Stimulated activated CD4-positive, alpha-beta T cell treated with anti-CD3 and anti-CD28 coated beads, Interleukin-1b, Interleukin-23, amount 100 ng/mL, for 1 hour (primary cell): ENCODE data around the gene ALPL.

Experiments used
- DNase-seq, 2 donors: peaks; one replicate each; pipeline ENCODE4 v3.0.0-alpha.2; 2020; ENCODE audit warnings: low read depth in 2 of 2

Gene ALPL

DNA sequence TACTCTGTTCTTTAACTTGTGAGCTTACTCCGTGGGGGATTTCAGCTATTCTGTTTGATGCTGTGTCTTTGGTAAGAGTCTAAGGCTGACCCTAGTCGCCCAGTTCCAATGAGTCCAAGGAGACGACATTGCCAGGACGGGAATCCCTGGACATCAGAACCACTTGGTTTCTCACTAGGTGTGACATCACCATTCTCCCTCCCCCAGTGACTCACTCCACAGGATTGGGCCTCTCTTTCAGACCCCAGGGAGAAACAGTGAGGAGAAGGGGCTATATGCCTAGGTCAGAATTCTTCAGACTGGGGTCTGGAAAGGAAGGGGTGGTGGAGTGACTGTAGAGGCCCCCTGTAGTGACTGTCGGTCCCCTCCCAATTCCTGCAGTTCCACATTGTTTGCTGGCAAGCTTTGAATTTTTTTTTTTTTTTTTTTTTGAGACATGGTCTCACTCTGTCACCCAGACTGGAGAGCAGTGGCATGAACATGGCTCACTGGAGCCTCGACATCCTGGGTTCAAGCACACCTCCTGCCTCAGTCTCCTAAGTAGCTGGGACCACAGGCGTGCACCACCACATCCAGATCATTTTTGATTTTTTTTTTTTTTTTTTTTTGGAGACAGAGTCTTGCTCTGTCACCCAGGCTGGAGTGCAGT is 21.3 kb downstream of the ALPL start:
- no peak for DNase-seq

DNA sequence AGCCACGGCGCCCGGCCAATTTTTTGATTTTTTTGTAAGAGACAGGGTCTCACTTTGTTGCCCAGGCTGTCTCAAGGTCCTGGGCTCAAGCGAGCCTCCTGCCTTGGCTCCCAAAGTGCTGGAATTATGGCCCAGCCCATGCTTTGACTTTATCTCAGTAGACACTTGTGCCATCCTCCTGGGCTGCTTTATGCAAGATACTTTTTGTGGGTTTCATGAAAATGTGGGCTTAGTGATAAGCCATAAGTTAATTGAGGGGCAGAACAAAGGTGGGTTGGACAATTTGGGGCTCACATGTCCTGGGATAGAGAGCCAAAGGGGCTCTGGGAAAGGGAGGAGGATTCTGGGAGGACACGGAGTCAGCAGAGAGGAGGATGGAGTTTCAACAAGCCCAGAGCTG is 22.0 kb downstream of the ALPL start:
- no peak for DNase-seq

DNA sequence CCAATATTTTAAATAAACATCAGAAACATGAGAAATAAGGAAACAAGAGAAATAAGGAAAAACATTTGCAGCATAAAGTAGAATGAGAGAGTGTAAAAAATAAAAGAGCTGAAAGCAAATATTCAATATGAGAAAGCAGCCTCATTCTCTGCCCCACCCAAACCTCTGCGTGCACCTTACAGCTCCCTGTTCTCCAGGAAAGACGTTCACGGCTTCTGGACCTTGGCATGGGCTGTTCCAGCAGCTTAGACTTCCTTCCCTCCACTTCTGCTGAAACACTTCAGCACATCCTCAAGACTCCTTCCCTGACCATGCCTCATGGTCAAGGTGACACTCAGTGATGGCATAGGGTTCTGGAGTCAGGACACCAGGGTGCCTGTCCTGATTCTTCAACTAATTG is 23.3 kb downstream of the ALPL start:
- DNase-seq = no peak

DNA sequence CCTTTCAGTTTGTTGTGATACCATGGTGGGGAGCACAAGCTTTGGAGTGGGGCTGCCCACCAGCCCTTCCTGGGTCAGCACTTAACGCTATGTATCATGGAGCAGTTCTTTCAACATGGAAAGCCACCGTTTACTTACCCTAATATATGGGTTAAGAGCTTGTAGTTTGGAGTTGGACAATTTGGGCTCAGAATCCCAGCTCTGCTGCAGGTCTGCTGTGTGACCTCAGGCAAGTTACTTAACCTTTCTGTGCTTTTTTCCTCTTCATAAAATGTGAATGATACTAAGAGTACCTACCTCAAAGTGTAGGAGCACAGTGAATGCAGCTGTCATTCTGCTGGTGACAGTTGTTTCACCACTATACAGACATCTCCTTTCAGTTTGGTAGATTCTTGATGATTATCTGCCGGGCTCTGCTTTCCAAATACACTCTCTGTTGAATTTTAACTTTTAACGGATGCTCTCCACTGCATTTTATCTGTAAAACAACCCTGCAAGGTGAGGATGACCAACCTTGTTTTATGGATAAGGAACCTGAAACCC is 23.8 kb downstream of the ALPL start:
- DNase-seq = no peak

DNA sequence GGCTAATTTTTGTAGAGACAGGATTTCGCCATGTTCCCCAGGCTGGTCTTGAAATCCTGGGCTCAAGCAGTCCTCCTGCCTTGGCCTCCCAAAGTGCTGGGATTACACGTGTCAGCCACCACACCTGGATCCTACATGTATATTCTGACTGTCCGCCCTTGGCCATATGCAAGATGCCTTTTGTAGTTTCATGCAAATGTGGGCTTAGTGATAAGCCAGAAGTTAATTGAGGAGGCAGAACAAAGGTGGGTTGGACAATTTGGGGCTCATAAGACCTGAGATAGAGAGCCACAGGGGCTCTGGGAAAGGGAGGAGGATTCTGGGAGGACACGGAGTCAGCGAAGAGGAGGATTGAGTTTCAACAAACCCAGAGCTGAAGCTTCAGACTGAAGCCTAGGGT is 24.9 kb downstream of the ALPL start:
- DNase-seq = no peak

DNA sequence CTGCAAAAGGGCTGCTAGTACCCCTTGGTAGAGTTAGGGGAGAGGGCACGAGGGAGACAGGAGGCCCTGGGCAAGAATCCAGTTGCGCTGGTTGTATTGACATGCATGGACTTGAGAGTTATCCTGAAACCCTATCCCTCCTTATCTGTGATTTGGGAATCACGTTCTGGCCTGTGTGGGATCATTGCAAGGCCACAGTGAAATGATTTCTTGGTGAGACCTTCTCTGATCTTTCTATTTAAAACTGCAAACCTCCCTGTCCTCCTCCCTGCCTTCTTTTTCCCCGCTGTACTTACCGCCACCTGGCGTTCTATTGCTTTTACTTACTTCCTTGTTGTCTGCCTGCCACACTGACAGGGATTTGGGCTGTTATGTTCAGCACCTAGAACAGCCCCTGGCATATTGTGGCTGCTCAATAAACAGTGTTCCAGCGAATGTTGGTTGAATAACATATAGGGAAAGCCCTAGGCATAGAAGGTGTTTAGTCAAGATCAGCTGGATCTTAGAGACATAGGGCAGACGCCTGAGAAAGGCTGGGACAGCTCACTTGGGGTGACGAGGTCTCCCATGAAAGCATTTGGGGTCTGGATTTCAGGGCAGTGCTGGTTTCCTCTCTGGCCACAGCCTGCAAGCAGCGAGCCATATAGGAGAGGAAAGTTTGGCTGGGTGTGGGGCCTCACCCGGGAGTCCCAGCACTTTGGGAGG is 25.6 kb downstream of the ALPL start:
- no peak for DNase-seq

DNA sequence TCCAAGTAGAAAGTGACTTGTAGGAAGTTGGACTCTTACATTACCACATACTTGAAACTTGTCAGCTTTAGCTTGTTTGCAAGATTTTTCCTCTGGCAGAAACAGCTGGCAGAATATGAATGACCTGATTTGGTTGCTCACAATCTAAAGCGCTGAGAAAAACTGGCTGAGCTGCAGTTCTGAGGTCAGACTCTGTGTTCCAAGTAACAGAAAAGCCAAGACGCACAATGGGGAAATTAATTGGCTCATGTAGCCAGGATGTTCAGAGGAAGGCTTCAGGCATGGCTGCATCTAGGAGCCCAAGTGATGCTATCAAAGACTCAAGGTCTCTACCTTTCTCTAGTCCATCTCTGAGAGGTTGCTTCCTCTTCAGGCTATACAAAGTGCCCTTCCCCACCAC is 27.0 kb downstream of the ALPL start:
- DNase-seq = no peak

DNA sequence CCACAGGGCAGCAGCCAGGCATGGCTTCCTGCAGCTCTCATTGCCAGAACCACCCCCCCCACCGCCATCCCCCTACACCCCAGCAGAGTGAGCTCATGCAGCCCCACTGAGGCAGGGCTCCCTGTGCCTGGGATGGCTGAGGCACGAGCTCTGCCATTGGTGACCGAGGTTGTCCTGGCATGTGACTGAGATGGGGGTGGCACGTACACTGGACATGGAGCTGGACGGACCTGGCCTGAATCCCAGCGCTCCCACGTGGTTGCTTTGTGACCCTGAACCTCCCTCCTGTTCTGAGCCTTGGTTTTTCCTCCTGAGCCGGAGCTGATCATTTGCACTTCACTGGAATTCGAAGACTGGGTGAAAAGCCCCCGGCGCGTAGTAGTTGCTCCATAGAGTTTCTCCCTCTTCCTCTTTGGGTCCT is 28.3 kb downstream of the ALPL start:
- DNase-seq = no peak

DNA sequence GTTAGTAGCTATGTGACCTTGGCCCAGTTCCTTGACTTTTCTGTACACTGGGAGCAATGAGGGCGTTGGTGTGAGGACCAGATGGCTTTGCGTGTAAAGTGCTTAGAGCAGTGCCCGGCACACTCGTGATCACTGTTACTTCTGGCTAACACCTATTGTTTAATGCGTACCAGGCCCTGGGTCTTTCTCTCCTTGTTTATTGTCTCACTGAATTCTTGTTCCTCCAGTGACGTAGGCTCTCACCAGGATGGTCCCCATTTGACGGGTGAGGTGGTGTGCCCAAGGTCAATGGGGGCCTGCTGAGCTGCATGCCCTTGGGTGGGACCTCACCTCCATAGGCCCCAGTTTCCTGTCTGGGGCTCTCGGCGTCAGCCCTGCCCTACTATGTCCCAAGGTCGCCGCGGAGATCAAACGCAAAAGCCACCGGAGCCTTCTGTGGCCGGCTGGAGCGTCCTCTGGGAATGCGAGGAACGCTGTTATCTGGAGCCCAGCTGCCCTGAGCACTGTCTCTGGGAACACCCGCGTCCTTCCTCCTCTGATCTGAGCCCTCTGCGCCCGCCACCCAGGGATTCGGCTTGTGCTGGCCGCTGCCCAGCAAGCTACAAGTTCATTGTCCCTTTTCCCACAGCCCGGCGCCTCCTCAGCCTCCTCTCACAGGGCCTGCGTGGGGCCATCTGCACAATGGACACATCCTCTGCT is 28.9 kb downstream of the ALPL start:
- no peak for DNase-seq

DNA sequence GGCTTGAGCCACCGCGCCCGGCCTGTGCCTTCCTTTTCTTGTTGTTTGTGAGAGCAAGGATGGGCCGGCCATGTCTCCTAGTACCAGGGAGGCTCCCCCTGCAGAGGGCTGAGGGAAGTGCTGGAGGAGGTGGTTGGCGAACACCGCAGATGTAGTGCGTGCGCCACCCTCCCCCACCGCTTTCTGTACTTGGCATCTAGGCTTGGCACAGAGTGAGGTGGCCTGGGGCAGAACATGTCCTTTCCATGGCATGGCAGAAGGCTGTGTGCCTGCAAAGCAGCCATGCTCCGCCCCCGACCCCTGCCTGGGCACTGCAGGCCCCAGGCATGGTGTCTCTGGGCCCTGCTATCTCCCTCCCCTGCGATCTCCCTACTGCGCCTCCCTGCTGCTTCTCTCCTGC is 30.7 kb downstream of the ALPL start:
- DNase-seq = no peak

DNA sequence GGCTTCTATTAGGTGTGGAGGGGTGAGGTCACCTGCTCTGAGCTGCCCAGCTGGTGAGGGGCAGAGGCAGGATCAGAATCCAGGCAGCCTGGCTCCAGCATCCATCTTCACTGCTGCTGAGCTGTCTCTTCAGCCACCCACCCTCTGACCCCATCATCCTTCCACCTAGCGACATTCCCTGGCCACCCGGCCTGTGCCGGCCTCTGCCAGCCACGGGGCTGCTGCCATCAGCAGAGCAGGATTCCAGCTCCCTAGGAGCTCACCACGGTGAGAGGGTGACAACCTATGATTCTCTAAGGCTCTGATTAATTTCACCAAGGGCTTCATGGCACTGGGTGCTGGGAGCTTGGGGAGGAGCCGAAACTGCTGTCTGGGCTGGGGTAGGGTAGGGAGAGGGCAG is 32.1 kb downstream of the ALPL start:
- DNase-seq = no peak

DNA sequence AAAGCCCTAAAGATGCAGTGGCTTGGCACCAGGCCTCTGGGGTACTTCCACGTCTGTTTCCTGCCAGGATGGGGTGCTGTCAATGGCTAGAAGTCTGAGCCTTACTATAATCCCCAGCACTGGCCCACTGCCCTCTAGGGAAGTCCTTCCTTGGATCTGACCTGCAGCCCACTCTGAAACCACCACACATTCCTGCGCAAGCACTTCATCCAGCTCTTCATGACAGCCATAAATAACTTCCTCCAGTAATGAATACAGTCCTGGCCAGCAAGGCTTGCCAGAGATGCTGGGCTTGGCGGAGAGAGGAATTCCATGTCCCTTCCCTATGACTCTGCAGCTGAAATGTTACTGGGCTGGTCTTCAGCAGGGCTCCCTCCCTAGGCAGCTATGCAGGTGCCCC is 32.6 kb downstream of the ALPL start:
- no peak for DNase-seq

DNA sequence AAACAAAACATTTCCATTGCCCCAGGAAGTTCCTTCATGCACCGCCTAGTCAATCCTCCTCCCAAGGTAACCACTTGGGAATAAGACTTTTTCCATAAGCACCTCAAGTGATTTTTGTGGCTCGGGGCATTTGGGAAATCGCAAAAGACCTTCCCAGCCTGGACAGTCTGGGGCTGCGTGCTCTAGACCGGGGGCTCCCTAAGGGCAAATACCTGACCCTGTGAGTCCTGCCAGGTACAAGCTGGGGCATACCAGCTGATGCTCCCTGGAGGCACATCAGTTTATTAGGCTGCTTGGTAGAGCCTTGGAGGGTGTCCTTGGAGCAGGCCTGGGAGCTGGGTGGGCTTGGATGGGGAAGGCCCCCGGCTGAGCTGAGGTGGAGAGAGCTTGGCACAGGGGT is 34.4 kb downstream of the ALPL start:
- no peak for DNase-seq

DNA sequence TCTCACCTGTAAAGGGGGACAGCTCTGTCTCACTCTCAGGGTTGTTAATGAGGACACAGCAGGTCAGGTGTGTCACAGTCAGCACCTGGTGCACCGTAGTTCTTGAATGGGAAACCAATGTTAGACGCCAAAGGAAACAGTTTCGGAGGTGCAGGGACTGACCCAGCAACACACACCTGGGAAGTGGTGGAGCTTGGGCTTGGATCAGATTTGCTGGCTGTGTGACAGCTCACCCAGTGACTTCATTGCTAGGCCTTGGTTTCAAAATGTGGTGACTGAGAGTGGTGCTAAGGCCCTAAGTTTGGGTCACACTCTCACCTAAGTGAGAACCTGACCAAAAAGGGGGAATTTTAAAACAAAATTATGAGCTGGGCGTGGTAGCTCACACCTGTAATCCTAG is 34.9 kb downstream of the ALPL start:
- no peak for DNase-seq

DNA sequence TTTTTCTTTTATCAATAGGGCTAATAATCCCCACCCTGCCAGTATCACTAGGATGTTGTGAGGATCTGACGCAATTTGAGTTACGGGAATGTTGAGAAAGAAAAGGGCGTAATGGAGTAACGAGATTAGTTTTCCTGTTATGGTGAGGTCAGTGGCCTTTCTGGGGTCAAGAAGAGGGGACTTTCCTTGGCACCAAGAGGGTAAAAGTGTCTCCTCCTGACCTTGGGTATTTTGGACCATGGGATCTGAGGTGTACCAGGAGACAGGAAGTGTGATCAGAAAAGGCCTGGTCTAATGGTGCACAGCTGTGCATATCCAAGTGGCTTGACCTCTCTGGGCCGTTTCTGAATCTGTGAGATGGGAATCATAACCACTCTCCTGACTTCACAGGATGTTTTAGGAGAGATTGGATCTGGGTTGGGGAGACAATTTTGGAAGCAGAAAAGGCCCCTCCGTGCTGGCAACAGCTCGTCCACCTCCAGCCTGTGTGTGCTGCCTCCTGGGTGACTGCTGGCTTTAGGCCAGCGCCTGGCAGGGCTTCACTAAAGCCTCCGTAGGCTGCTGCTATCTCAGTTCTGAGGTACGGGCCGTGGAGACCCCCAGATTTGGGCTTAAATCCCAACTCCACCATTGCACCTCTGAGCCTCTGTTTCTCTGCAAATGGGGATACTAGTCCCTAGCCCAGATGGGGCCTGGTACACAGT is 37.1 kb downstream of the ALPL start:
- no peak for DNase-seq

DNA sequence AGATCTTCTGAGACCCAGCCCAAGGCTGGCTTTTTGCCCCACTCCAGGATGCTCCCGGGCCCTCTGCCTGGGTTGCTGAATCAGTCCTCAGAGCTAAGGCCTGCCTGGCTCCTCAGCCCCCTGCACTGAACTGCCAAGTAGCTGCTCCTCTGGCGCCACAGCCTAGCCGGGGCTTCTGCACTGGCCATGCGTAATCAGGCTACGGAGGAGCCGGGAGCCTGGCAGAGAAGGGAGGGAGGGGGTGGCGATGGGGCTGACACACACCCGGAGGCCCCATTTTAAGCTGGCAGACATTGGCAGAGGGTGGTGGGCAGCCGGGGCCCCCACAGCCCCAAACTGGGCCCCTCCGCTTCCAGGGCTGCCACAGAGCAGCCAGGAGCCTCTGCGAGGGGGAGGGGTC is 38.7 kb downstream of the ALPL start:
- no peak for DNase-seq

DNA sequence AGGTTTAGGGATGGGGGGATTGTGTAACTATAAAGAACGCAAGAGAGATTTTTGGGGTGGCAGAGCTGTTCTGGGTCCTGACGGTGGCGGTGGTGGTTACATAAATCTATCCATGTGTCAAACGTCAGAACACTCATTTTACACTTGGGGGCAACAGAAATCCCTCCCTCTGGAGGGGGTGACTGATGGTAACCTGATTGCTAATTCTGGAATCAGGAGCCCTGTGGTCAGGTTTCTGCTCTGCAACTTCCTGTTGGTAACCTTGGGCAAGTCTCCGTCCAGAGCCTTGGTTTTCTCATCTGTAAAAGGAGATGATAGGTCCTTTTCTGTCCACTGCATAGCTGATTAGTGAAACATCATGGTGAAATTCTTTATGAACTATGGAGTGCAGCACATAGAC is 40.9 kb downstream of the ALPL start:
- DNase-seq = no peak

DNA sequence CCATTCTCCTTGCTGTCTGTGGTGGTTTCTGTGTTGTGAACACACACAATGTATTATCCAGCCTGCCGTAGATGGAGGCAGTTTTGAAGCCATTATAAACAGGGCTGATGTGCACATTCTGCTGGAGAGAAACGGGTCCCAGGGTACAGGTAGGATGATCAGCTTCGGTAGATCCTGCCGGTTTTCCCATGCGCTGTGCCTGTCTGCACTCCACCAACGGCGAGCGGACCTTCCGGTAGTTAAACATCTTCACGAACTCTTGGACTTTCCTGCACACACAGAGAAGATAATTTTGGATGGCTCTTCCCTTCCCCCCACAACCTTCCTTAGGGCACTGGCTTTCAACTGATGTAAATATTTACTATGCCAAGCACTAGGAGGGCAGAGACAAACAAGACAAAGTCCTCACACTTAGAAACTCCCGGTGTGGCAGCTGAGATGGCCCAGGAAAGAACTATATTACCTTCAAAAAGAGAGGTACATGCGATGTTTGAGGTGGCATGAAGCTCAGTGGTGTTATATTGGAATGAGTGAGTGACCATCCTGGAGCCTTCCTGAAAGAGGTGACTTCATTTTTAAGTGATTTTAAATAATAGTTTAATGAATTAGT is 41.7 kb downstream of the ALPL start:
- no peak for DNase-seq

DNA sequence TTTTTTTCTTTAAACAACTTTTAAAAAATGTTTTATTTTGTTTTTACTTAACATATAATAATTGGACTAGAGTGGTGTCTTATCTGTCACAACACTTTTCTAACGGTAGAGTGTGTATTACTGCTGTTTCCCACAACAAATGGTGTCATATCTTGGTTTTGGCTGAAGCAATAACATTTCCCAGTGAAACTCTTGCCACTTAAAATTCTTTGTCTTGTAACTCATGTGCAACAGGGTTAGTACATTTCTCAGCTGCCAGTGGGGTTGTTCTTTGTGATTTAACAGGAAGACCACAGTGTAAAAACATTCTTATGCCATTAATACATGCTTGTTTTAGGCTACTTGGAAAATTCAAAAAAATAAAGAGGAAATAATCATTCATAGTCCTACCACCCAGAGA is 43.5 kb downstream of the ALPL start:
- no peak for DNase-seq

DNA sequence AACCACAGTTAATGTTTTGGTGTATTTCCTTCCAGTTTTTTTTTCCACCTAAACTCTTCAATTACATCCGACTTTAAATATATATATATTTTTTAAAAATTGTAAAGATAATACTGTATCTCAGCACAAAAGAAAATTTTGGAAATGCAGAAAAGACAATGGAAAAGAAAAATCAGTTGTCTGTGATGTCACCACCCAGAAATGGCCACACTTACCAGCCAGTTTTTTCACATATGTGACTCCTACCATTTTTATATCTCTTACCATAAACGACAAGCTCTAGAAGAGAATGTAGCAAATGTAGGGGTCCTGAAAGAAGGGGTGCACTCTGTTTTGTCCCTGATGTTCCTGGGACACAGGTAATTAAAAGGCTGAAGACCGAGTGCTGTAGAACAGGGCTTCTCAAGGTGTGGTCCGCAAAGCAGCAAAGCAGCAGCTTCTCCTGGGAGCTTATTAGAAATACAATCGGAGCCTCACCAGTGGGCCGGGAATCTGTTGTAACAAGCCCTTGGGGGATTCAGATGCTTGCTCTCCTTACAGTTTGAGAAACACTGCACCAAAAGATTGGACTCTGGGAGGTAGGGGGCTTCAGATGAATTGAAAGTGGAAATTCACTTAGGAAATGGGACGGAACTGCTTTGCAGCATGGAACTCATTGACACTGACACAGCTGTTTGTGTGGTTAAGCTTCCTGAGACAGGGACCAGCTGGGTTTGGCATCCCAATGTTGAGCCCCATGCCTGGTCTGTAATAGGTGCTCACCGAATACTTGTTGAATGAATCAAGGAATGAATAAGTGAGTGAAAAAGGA is 44.1 kb downstream of the ALPL start:
- no peak for DNase-seq
